Measurements from ENCODE around the gene FILIP1.

DNA sequence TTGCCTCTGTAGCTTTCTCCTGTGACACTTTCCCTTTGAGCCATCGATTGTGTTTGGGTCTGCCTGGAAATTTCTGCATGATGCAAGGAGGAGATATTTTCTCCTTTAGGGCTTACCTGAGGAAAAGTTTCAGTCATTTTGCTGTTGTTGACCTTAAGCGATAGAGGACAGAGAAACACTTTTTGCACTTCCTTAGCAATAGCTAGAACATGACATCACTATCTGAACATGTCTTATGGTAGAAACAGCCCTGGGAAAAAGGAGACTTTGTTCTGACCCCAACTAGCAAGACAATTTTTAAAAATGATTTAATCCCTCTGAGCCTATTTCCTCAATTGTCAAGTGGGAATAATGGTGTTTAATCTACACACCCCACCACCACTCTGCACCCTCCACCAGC, 9.7 kb upstream of the FILIP1 start:
- TF ChIP-seq CTCF (IDR thresholded peaks at IDR 0.05), result no peak
- no peak for TF ChIP-seq POLR2A (IDR thresholded peaks at IDR 0.05)
- TF ChIP-seq POLR2AphosphoS5 (IDR thresholded peaks at IDR 0.05), result no peak
- TF ChIP-seq EP300 (IDR thresholded peaks at IDR 0.05), result no peak

Data from upper lobe of left lung (tissue), 4 donors.